GM19193 (cell line): ENCODE results near the gene GRM1.

Experiments used
- POLR2A ChIP-seq: IDR thresholded peaks from 4 replicates; pipeline ENCODE4 v1.6.1; 2011; ENCODE audit not compliant: insufficient read depth, insufficient read length; ENCODE audit errors: extremely low read depth

The GRM1 gene

GRCh38 chr6:146300521-146300920 lies 271.7 kb downstream of the GRM1 start:
- no peak for TF ChIP-seq POLR2A

GRCh38 chr6:146301764-146302163 lies 272.9 kb downstream of the GRM1 start:
- no peak for TF ChIP-seq POLR2A

- no peak for TF ChIP-seq POLR2A
Observed at GRCh38 chr6:146302994-146303393, 274.1 kb downstream of the GRM1 start.

GRCh38 chr6:146304181-146304580 lies 275.3 kb downstream of the GRM1 start:
- TF ChIP-seq POLR2A, result no peak

GRCh38 chr6:146305092-146305491 lies 276.2 kb downstream of the GRM1 start:
- TF ChIP-seq POLR2A, result no peak

- no peak for TF ChIP-seq POLR2A
Observed at GRCh38 chr6:146305951-146306350, 277.1 kb downstream of the GRM1 start.

- TF ChIP-seq POLR2A, result no peak
Observed at GRCh38 chr6:146310628-146311027, 281.8 kb downstream of the GRM1 start.

GRCh38 chr6:146311079-146311478 lies 282.2 kb downstream of the GRM1 start:
- no peak for TF ChIP-seq POLR2A

- no peak for TF ChIP-seq POLR2A
Observed at GRCh38 chr6:146312608-146313007, 283.7 kb downstream of the GRM1 start.

- TF ChIP-seq POLR2A, result no peak
Observed at GRCh38 chr6:146315381-146316174, 286.7 kb downstream of the GRM1 start.

- TF ChIP-seq POLR2A, result no peak
Observed at GRCh38 chr6:146316175-146316495, 287.3 kb downstream of the GRM1 start.

- TF ChIP-seq POLR2A, result no peak
Observed at GRCh38 chr6:146331013-146331412, 302.2 kb downstream of the GRM1 start.

- TF ChIP-seq POLR2A, result no peak
Observed at GRCh38 chr6:146335336-146335735, 306.5 kb downstream of the GRM1 start.

- TF ChIP-seq POLR2A, result no peak
Observed at GRCh38 chr6:146336191-146336590, 307.3 kb downstream of the GRM1 start.

- TF ChIP-seq POLR2A, result no peak
Observed at GRCh38 chr6:146337376-146337775, 308.5 kb downstream of the GRM1 start.

GRCh38 chr6:146339716-146340115 lies 310.9 kb downstream of the GRM1 start:
- TF ChIP-seq POLR2A, result no peak
